Ramos (cell line): Measurements from ENCODE around the gene PDK1.
"Not testable (repeated sequence)": the region's sequence is repeated elsewhere in the genome, so short reads cannot be mapped to it uniquely, and the experiment has no call there.

Experiments used
- in situ Hi-C: fragments of 300-500 bp; cut with MboI; formaldehyde crosslinking; loops from one replicate; pipeline ENCODE4 v1.14.3; 2022; ENCODE audit warnings: low sequenced_read_pairs; ENCODE audit not compliant: unreplicated experiment

The PDK1 gene

DNA sequence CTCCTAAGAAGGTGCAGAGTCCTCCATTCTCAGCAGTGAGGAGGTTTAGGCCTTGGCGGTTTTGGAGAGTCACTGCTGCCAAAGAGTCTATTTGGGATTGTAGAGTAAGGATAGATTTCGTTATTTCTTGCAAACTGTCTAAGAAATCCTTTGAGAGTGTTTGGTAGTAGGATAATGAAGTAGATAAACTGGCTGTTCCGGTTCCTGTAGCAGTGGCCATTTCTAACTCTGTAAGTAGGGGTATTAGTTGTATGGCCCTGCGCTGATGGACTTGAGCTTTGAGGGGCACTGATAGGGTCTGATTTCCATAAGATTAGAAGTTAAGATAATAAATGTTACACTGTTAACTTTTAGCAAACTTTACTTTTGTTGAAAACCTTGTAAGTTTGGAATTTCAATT lies 35.5 kb downstream of the PDK1 start:
- in situ Hi-C loops, result not testable (repeated sequence)

DNA sequence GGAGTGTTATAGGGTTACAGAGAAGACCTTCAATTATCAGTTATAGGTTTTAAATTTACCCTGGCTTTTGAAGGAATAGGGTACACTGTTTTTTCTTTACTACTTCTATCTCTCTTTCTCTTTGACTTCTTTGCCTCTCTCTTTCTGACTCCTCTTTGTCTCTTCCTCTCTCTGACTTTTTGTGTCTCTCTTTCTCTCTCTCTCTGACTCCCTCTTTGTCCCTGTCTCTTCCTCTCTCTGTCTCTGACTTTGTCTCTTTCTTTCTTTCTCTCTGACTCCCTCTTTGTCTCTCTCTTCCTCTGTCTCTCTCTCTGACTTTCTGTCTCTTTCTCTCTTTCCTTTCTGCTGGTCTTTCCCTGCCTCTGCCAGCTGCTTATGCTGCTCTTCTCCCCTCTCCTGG lies 36.3 kb downstream of the PDK1 start:
- in situ Hi-C loops, result not testable (repeated sequence)

- in situ Hi-C loops, result no loop called here
These were observed 40.9 kb downstream of the PDK1 start for GRCh38 chr2:172596776-172597175.

GRCh38 chr2:172597176-172597842 lies 41.4 kb downstream of the PDK1 start:
- in situ Hi-C loops, result no loop called here

DNA sequence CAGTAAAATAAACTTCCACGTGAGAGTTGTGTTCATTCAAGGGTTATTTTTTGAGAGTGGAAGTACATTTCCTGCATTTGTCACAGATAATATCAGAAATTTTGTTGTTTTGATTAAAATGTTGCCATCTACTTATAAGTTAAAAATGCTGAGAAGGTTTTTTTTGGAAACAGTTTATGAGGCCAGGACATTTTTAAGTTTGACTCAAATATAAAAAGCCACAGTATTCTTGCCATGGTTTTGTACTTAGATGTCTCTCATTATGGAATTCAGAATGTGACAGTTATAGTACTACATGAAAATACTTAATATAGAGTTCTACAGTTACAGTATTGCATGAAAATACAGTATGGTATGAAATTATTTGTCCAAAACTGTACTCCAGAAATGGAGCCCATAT lies 44.1 kb downstream of the PDK1 start:
- in situ Hi-C loops, result no loop called here

DNA sequence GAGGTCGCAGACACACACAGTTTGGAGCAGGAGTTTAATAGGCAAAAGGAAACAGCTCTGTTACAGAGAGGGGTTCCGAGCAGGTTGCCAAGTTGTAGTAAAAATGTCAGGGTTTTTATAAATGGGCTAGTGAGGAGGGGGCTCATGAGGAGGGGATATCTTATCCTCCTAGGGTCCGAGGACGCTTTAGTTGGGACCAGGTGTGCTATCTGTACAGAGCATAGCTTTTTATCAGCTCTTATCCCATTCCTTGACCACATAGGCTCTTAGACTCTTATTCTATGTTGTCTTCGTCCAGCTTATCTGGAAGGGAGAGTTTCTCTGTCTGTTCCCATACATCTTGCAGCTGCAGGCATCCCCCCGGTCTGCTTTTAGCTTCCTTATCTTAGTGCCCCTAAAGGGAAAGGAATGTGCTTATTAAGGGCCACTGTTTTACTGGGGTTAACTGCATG lies 44.7 kb downstream of the PDK1 start:
- in situ Hi-C loops, result no loop called here

- in situ Hi-C loops, result no loop called here
These were observed 50.4 kb downstream of the PDK1 start for GRCh38 chr2:172606285-172606684.

DNA sequence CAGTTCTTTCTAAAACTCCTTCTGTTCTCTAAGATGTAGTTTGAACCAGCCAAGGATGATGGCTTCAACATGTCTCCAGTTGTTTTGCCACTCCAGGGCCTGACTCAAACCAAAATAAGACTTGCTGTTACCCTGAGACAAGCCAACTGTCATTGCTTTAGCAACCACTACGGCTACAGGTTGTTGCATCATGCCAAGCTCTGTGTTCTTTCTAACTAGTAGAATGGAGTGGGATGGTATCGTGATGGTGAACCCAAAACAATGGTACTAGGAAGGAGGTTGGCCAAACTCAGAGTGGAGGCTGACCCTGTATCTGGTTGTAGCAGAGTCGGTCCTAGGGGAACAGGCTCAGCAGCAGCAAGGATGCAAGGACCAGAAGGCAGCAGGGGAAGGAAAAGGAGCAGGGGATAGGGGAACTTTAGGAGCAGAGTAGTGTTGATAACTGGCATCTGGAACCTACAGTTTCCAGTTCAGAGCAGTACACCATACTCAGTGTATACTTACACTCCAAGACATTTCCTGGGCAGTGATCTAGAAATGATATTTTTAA lies 51.6 kb downstream of the PDK1 start:
- in situ Hi-C loops, result no loop called here

DNA sequence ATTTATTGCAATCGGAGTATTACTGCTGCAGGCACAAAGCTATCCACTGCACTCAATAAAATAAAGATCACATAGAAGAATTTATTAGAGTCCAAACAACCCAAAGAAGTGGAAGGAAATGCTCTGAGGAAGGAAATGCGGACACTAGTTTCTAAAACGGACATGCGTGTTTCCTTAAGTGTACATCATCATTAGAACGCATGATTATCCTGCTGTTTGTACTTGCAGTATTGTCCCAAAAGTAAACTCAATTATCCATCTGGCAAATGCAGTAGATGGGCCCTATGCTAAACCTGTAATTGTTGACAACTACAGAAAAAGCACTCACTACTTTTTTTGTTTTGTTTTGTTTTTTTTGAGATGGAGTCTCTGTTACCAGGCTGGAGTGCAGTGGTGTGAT lies 53.6 kb downstream of the PDK1 start:
- in situ Hi-C loops, result no loop called here

DNA sequence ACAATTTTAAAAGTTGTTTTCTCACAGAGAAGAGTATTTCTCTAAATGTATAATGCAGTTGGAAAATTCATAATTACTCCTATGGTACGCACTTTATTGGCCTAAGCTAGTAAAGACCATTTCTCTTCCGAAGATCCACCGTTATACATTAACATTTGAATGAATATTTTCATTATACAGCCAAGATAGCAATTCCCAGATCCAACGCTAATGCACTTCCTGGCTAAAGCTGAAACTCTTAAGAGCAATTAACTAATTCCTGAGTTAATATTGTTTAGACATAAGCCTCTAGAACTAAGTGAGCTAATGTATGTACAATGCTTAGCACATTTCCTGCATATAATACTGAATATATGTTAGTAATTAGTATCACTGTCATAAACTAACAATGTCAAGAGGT lies 56.2 kb downstream of the PDK1 start:
- in situ Hi-C loops, result no loop called here

GRCh38 chr2:172613040-172613439 lies 57.1 kb downstream of the PDK1 start:
- in situ Hi-C loops, result no loop called here

DNA sequence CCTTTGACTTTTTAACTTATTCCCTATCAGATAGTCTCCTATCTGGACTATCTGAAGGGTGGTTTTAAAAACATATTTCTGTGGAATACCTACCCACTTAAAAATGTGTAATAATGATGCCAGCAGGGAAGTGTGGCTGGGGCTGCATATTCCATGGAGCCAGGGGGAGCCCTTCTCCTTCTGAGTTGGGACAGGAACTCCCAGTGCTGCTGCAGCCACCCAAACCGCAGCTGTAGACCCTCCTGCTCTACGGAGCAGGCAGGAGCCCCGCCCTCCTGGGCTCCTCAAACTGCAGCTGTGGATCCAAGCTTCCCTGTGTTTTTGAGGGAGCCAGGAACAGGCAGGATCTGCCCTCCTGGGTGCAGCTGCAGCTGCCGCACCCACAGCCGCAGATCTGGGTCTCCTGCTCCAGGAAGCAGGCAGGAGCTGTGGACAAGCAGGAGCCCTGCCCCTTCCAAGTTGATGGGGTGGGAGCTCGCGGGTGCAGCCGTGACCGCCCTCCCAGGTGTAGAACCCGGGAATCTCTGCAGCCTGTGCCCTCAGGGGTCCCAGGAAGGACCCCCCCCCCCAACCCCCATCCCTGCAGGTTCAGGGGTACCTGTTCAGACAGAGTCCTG lies 57.8 kb downstream of the PDK1 start:
- in situ Hi-C loops, result no loop called here

DNA sequence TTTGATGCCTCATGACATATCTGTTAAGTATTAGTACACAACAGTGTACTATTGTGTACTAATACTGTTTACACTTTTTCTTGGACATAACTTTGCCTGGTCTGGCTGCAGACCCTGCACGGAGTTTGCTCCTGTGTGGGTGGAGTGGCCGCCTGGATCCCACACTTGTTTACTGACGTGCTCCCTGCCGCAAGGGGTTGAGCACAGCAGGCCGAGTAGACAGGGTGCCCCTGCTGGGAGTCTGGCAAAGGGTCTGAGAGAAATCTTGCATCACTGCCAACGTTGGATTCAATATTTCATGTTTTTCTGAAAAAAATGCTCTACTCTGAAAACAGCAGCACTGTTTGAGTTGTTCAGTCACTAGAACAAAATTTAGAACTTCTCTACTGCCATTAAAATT lies 59.0 kb downstream of the PDK1 start:
- in situ Hi-C loops, result no loop called here

DNA sequence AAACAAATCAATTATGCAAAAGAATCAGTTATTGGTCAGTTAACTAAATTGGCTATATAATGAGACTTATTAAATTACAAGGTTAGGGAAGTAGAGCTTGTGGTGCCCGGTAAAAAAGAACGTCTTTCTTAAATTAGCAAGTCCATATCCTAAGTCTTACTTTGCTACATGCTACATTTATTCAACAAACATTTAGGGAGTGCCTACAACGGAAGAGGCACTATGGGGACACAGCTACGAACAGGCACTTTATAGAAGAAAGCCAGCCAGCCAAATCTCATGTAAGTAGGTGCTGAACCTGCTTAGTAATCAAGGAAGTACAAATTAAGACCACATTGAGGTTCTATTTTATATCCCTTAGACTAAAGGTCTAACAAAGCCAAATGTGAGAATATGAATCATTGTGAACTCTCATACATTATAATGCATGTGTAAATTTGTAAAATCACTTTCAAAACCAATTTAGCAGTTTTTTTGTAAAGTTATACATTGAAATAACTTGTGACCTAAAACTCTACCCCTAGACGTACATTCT lies 59.9 kb downstream of the PDK1 start:
- in situ Hi-C loops, result no loop called here

GRCh38 chr2:172617115-172617514 lies 61.2 kb downstream of the PDK1 start:
- in situ Hi-C loops, result no loop called here

DNA sequence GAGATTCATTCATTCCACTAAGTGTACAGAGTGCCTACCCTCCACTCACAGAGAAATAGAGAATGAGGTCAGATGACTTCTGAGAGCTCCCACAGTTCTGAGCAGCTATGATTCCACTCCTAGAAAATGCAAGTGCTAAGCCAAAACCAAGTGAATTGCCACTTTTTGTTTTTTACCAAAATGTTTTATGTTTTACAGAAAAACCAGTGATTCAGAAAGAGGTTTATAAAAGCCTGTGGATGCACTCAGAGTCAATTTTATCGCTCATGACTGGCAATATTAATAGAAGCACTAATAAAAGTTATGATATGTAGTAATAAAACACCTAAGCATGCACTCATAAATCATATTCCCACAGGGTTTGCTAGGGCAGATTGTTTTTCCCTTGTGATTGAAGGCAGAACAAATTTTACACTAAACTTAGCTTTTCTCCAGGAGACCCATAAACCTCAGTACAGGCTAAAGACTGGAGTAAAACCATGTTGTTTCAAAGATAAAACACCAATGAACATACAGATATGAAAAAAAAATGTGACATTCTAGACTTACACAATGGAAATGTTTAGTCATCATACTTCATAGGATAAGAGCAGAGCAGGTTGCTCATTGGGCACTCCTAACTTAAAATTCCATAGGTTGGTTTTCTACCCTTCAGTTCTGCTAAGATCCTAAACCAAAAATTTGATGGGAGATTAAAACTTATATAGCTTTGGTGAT lies 67.5 kb downstream of the PDK1 start:
- in situ Hi-C loops, result no loop called here

DNA sequence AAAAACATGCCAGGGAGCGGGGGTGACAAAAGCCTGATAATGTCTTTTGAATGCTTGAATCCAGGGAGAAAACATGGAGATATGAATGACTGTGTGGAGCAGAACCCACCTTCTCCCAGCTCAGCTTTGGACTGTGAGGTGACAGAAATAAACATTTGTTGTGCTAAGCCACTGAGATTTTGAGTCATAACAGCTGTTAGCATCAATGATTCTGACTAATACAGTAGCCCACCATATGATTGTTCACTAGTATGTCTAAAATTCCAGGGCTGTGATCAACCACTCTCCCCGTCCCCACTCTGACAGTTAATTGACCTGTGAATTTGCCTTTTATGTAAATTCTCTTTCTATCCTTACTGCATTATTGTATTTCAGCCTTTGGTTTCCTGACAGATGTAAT lies 69.1 kb downstream of the PDK1 start:
- in situ Hi-C loops, result no loop called here

DNA sequence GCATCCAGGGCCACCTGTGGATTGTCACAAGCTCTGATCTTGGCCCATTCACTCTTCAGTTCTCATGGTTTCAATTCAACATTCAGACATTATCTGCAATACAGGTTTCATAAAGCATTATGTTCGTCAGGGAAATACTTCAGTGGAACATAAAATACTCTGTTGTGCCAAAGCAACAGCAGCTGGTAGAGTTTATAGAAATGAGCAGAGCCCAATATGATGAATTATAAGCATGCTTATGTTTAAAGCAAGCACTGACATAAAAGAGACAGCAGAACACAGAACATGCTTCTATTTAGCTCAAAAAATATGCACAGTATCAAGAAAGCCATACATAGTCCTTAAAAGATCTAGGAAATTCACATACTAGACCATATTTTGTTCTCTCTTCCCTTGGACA lies 71.3 kb downstream of the PDK1 start:
- in situ Hi-C loops, result no loop called here

DNA sequence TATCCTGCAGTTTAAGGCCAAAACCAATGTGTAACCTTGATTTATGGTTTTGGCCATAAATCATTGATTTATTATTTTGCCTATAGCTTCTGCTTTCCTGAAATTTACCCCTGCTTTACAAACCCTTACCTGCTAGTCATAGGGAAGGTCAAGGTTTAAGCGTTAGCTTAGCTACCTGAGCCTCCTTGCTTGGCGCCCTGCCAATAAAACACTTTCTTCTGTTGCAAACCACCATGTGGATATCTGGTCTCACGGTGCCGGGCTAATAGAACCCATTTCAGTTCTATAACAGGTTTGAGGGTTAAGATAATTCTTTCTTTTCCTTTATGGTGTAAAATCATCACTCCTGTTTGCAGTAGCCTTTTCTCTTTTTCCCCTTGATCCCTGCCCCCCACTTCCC lies 72.2 kb downstream of the PDK1 start:
- in situ Hi-C loops, result no loop called here

- in situ Hi-C loops, result no loop called here
These were observed 73.7 kb downstream of the PDK1 start for GRCh38 chr2:172629586-172629985.

- in situ Hi-C loops, result no loop called here
These were observed 74.3 kb downstream of the PDK1 start for GRCh38 chr2:172630181-172630580.
